Mucosa of rectum (tissue), 2 donors: Measurements from ENCODE around the gene IDS.
"Not testable (repeated sequence)": the region's sequence is repeated elsewhere in the genome, so short reads cannot be mapped to it uniquely, and the experiment has no call there.

Experiments
- H3K27ac ChIP-seq, 2 donors: one replicate each; pipeline ENCODE4 v1.7.0; 2013; ENCODE audit warnings: inconsistent platforms in 2 of 2, low read depth in 2 of 2, low read length in 2 of 2
- H3K27me3 ChIP-seq, 2 donors: one replicate each; pipeline ENCODE4 v1.7.0; 2013; ENCODE audit warnings: low read length in 2 of 2; ENCODE audit not compliant: control insufficient read depth in 2 of 2, insufficient read depth in 2 of 2
- H3K36me3 ChIP-seq, 2 donors: one replicate each; pipeline ENCODE4 v1.7.0; 2013; ENCODE audit warnings: low read length in 2 of 2; ENCODE audit not compliant: control insufficient read depth in 2 of 2, insufficient read depth in 2 of 2
- H3K4me1 ChIP-seq, 2 donors: one replicate each; pipeline ENCODE4 v1.7.0; 2013; ENCODE audit warnings: low read length in 2 of 2, mild to moderate bottlenecking in 1 of 2; ENCODE audit not compliant: control insufficient read depth in 2 of 2, insufficient read depth in 2 of 2
- H3K4me3 ChIP-seq, 2 donors: one replicate each; pipeline ENCODE4 v1.7.0; 2013; ENCODE audit warnings: low read length in 2 of 2
- H3K9ac ChIP-seq, 2 donors: one replicate each; pipeline ENCODE4 v1.7.0; 2013; ENCODE audit warnings: low read length in 2 of 2, low read depth in 1 of 2, mild to moderate bottlenecking in 1 of 2
- H3K9me3 ChIP-seq, 2 donors: one replicate each; pipeline ENCODE4 v1.7.0; 2013; ENCODE audit warnings: low read length in 2 of 2; ENCODE audit not compliant: control insufficient read depth in 2 of 2
- donor health status: healthy.
- donor health status: Normal muscosa, but diverticular disease.

IDS gene

DNA sequence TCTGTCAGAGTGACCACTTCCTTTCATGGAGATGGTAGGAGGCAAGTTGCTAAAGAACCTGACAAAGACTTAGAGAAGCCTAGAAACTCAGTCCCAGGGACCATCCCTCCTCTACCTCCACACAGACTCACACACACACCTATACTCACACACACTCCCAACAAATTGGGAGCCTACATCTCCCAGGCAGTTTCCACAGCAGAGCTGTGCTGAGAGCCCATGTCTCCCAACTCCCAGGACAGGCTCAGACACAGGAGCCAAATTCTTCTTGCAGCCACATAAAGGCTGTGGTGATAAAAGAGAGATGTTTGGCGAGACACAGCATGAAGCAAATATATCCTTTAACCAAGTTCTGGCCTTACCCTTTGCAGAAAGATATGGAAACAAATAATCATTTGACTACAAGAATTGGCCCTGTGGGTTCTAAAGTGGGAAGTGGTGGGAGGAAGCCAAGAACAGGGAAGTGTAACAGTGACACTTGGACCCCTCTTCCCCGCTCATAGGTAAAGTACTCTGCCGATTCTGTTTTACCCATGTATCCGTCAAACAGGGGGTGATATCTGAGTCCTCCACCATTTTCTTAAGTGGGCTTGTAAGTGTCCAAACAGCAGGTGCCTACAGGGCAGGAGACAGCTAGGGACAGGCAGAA lies 11.0 kb upstream of the IDS start:
- H3K36me3 ChIP-seq, result no peaks in the 10 kb centered on the region
- no peaks in the 10 kb centered on the region for H3K27me3 ChIP-seq
- no peaks in the 10 kb centered on the region for H3K9me3 ChIP-seq
- no peak overlapping the region for H3K9ac ChIP-seq
- H3K27ac ChIP-seq, result no peak overlapping the region
- H3K4me1 ChIP-seq, result no peaks in the 10 kb centered on the region
- H3K4me3 ChIP-seq, result no peak overlapping the region

DNA sequence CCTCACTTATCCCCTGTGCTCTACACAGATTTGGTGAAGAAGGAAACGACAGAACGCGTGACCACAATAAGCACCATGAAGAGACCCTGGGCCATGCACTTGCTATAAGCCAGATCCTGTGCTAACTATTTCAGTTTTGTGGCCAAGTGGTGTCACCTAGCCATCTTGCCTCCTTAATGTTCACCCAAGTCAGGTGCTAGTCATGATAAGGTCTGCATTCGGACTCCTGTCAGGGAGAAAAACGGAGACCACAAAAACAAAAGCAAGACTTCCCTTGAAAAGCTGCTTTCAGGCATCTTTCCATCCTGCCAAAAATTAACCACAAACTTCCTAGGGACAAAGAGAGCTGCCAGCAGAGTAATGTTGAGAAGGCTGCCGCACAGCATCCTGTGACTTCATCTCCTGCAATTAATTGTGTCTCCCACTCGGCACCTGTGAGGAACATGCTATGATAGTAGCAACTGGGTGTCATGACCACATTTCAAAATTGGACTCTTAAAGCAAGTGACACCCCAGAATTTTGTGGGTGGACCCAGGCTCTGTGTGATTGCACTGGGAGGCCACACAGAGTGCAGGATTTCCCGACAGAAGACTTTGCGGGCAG lies 8.8 kb upstream of the IDS start:
- H3K4me1 ChIP-seq, result no peaks in the 10 kb centered on the region
- H3K27me3 ChIP-seq, result peaks cover 1 to 3% of the 10 kb centered on the region in 2 donors
- no peaks in the 10 kb centered on the region for H3K36me3 ChIP-seq
- H3K4me3 ChIP-seq, result no peak overlapping the region
- H3K27ac ChIP-seq, result no peak overlapping the region
- H3K9me3 ChIP-seq, result no peaks in the 10 kb centered on the region
- no peak overlapping the region for H3K9ac ChIP-seq

DNA sequence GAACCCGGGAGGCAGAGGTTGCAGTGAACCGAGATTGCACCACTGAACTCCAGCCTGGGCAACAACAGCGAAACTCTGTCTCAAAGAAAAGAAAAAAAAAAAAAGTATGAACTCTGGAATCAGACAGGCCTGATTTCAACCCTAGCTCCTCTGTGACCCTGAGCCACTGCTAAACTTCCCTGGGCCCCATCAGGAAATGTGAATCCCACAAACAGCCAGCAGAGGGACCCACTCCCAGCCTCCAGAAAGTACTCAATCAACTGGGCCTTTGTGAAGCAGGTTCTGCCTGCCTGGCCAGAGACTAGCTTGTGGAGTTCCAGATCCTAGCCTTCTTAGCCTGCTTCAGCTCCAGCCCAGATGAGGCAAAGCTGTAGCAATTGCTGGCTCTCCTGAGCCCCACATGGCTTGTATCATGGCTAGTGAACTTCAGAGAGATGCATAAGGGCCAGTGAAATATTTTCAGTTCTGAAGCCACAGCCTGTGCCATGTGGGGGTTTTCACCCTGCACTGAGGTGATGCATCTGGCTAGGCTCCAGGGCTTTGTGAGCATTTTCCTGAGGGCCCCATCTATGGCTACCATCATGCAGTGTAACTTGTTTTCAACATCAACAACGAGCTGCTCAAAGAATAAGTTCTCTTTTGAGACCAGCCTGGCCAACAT lies 7.2 kb upstream of the IDS start:
- H3K4me1 ChIP-seq, result no peaks in the 10 kb centered on the region
- no peak overlapping the region for H3K27ac ChIP-seq
- no peaks in the 10 kb centered on the region for H3K36me3 ChIP-seq
- H3K4me3 ChIP-seq, result no peak overlapping the region
- peaks cover 3 to 5% of the 10 kb centered on the region in 2 donors for H3K27me3 ChIP-seq
- no peak overlapping the region for H3K9ac ChIP-seq
- no peaks in the 10 kb centered on the region for H3K9me3 ChIP-seq

DNA sequence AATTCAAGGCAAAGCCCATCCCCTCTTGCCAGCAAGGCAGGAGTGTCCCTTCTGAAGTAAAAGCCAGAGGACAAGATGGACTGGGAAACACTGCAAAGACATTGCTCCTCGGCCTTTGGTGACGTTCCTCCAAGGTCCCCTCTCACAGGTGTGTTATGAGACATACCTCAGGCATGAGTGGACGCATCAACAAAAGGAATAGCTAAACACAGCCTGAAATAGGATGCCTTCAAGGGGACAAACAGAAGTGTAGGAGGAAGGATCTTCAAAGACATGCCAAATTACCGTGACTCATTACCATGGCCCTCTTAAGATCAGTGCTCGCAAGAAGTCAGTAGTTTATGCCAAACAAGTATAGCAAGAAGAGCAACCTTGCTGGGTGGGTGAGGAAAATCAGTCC lies 6.0 kb upstream of the IDS start:
- no peak overlapping the region for H3K27ac ChIP-seq
- peaks cover 3 to 6% of the 10 kb centered on the region in 2 donors for H3K27me3 ChIP-seq
- H3K9me3 ChIP-seq, result no peaks in the 10 kb centered on the region
- no peaks in the 10 kb centered on the region for H3K4me1 ChIP-seq
- H3K4me3 ChIP-seq, result no peak overlapping the region
- no peak overlapping the region for H3K9ac ChIP-seq
- H3K36me3 ChIP-seq, result no peaks in the 10 kb centered on the region

DNA sequence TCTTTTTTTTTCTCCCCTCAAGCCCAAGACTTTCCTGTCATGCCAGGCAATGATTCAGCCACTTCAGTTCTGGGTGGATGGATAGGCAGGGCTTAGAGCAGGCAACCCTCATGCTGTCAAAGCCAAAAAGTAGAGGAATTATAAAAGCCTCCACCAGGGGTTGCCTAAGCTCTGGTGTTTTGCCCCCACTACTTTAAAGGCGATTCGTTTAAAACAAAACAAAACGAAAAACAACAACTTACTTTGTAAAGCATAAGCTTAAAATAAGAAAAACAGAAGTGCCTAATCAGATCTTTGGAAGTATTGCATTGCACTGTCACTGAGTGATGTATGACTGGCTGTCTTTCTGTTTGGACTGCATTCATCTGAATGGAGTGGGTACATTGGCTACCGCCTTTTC lies 5.3 kb upstream of the IDS start:
- Histone ChIP-seq H3K36me3 (no peaks in the 10 kb centered on the region), H3K27ac (no peak overlapping the region), H3K4me1 (no peaks in the 10 kb centered on the region), H3K9me3 (no peaks in the 10 kb centered on the region), H3K9ac (no peak overlapping the region), H3K4me3 (no peak overlapping the region), H3K27me3 (peaks cover 3 to 6% of the 10 kb centered on the region in 2 donors)

DNA sequence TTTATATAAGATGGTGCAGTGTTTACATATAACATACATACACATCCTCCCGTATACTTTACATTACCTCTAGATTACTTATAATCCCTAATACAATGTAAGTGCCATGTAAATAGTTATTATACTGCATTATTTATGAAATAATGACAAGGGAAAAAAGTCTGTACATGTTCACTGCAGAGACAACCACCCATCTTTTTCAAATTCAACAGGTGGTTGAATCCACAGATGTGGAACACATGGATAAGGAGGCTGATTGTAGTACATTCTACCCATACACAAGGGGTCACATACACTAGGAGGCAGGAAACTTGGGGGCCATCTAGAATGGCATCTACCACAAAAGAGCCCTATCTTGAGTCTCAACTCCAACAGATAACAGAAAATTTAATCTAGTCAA lies 3.4 kb upstream of the IDS start:
- Histone ChIP-seq H3K9ac (no peak overlapping the region), H3K36me3 (no peaks in the 10 kb centered on the region), H3K9me3 (no peaks in the 10 kb centered on the region), H3K27ac (no peak overlapping the region), H3K4me1 (peaks cover 0 to 7% of the 10 kb centered on the region in 2 donors), H3K27me3 (peaks cover 3 to 6% of the 10 kb centered on the region in 2 donors), H3K4me3 (no peak overlapping the region)

DNA sequence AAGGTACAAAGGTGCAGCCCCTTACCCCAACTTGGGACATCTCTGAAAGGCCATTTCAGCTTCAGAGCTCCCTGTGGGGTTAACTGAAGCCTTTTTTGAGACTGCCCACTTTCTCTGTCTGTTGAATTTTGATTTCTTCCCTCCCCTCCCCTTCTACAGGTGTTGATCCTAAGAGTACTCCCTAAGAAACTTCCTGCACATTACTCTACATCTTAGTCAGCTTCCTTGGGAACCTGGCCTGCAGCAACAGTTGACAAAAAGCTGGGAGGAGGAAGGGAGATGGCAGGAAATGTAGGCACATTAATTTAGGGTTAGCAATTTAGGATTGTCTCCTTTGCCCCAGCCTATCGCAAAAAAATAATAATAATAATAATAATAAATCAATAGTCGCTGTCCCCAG lies 1.2 kb upstream of the IDS start:
- peaks cover 0 to 8% of the 10 kb centered on the region in 2 donors for H3K36me3 ChIP-seq

DNA sequence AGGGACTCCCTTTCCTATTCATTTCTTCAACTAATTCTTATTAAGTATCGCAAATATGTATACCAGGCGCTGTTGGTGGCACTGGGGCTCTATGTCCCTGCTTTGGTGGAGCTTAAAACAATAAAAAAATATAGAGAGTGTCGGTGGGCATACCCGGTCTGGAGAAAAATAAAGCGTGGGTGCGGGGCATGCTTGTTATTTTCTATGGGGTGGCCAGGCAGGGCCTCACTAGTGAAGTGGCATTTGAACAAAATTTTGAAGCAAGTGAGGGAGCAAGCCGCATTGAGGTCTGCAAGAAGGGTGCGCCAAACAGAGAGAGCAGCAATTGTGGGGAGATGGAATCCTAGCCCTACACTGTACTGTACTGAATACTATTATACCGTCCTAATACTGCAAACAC lies 565 bp upstream of the IDS start:
- Histone ChIP-seq H3K4me3 (peak overlapping the region in 1 of 2 donors; percentile 73), H3K27me3 (peaks cover 3% of the 10 kb centered on the region in 2 donors), H3K9ac (peak overlapping the region; percentile 34 to 44), H3K9me3 (no peaks in the 10 kb centered on the region), H3K4me1 (peaks cover 0 to 7% of the 10 kb centered on the region in 2 donors), H3K27ac (peak overlapping the region in 1 of 2 donors; percentile 61), H3K36me3 (peaks cover 2 to 11% of the 10 kb centered on the region in 2 donors)

More for the DNA sequence above, 1.2 kb upstream of the IDS start:
- Histone ChIP-seq H3K9ac (no peak overlapping the region), H3K4me3 (no peak overlapping the region), H3K9me3 (no peaks in the 10 kb centered on the region), H3K27ac (no peak overlapping the region), H3K4me1 (peaks cover 0 to 7% of the 10 kb centered on the region in 2 donors), H3K27me3 (peaks cover 3 to 6% of the 10 kb centered on the region in 2 donors)

DNA sequence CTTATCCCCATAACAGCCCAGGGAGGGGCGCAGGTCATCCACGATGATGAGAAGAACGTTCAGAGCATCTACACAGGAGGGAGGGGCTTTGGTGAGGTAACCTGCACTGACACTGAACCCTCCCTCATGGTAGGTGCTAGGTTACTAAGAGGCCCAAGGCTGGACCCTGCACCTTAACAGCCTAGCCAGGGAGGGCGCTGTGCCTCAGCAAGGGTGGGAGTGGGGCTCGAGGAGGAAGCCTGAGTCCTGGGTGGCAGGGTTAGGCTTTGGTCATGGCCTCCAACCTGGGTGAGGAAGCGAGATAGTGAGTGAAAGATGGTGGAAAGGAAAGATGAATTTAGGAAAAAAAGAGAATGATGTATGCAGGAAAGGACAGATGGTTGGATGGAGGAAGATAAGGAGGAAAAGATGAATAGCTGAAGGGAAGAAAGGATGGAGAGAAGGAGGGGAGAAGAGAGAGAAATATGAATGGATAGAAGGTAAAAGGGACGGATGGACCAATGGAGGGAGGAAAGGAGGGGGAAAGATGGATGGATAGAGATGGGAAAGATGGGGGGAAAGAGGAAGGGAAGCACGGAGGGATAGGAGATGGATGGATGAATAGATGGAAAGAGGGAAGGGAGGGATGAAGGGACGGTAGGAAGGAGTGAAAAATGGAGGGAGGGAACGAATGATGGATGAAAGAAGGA lies 736 bp downstream of the IDS start:
- H3K4me3 ChIP-seq, result peak overlapping the region; percentile 62 to 73
- H3K27ac ChIP-seq, result peak overlapping the region; percentile 75 to 87
- H3K27me3 ChIP-seq, result peaks cover 3% of the 10 kb centered on the region in 2 donors
- no peaks in the 10 kb centered on the region for H3K9me3 ChIP-seq
- H3K36me3 ChIP-seq, result peaks cover 5 to 19% of the 10 kb centered on the region in 2 donors
- H3K4me1 ChIP-seq, result peaks cover 0 to 7% of the 10 kb centered on the region in 2 donors
- H3K9ac ChIP-seq, result peak overlapping the region; percentile 70 to 75

DNA sequence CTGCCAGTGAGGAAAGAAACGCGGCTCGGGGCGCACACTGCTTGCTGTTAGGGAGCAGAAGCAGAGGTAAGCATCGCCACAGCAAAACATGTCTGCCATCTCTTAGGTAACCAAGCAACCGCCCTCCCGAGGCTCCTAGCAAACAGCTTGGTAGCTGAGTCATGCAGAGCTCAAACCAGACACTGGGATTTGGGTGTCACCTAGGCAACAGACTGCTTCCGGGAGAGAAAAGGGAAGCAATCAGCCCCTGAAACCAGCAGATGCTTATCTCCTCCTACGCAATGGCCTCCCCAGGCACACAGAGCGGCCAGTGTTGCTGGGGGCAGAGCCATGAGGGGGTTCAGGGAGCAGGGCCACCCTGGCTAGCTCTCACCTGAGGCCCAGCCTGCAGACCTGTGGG lies 1.7 kb downstream of the IDS start:
- not testable (repeated sequence) for H3K9me3 ChIP-seq, H3K4me1 ChIP-seq, H3K27ac ChIP-seq, H3K9ac ChIP-seq, H3K27me3 ChIP-seq, H3K4me3 ChIP-seq
- peaks cover 5 to 19% of the 10 kb centered on the region in 2 donors for H3K36me3 ChIP-seq
